ENCODE data around the gene ATP8A2. TPM values are rescaled to one million over a fixed set of nuclear protein-coding genes. Genes with fewer than 3 reads are reported as not detected.
A peak's percentile ranks its signal among the peaks of the same experiment; 100 is the strongest.

ATP8A2 gene
- total RNA-seq, 1 experiment from 2014 or later: 5.2 TPM

GRCh38 chr13:25920277-25920676 lies 548.5 kb downstream of the ATP8A2 start:
- POLR2A ChIA-PET: no interaction called here
- Mint-ChIP-seq H3K36me3 (no peaks in the 10 kb centered on the region), H3K4me3 (no peak overlapping the region), H3K9me3 (peaks cover 7% of the 10 kb centered on the region; the same call in 1 of the 2 replicates), H3K4me1 (peaks cover 36% of the 10 kb centered on the region), H3K27me3 (ENCODE audit: low read depth) (peaks cover 72% of the 10 kb centered on the region), H3K27ac (no peak overlapping the region)
- no peak for TF ChIP-seq GRHL2 (CRISPR knock-in tag; IDR thresholded peaks at IDR 0.05; ENCODE audit: insufficient replicate concordance, severe bottlenecking)
- no peak for TF ChIP-seq TEAD4 (CRISPR knock-in tag; IDR thresholded peaks at IDR 0.05)
- no peak for TF ChIP-seq FOXK1 (CRISPR knock-in tag; IDR thresholded peaks at IDR 0.05)
- no peak for TF ChIP-seq ZNF138 (CRISPR knock-in tag; conservative IDR thresholded peaks at IDR 0.05)
- TF ChIP-seq ESRRA (CRISPR knock-in tag; IDR thresholded peaks at IDR 0.05; ENCODE audit: borderline replicate concordance): no peak
- TF ChIP-seq CBFB (CRISPR knock-in tag; IDR thresholded peaks at IDR 0.05; ENCODE audit: low read depth): no peak
- TF ChIP-seq E2F4 (CRISPR knock-in tag; IDR thresholded peaks at IDR 0.05; ENCODE audit: borderline replicate concordance, low read depth): no peak
- TF ChIP-seq ZNF317 (CRISPR knock-in tag; IDR thresholded peaks at IDR 0.05; ENCODE audit: borderline replicate concordance, low read depth): no peak
- TF ChIP-seq ZNF396 (CRISPR knock-in tag; IDR thresholded peaks at IDR 0.05; ENCODE audit: borderline replicate concordance): no peak
- TF ChIP-seq GABPB1 (CRISPR knock-in tag; IDR thresholded peaks at IDR 0.05): no peak
- ATAC-seq: no peak
- CTCF ChIA-PET: no interaction called here
- DNase-seq (ENCODE audit: low spot score): no peak

- Mint-ChIP-seq H3K4me3 (no peak overlapping the region), H3K4me1 (peaks cover 32% of the 10 kb centered on the region), H3K27ac (no peak overlapping the region), H3K36me3 (no peaks in the 10 kb centered on the region), H3K27me3 (ENCODE audit: low read depth) (peaks cover 66% of the 10 kb centered on the region), H3K9me3 (peaks cover 7% of the 10 kb centered on the region; the same call in 1 of the 2 replicates)
- DNase-seq (ENCODE audit: low spot score): no peak
- ChIA-PET POLR2A (no interaction called here), CTCF (no interaction called here)
- TF ChIP-seq NFE2L1 (CRISPR knock-in tag; IDR thresholded peaks at IDR 0.05) (no peak), TP53 (CRISPR knock-in tag; IDR thresholded peaks at IDR 0.05) (no peak), ZNF512 (CRISPR knock-in tag; IDR thresholded peaks at IDR 0.05; ENCODE audit: borderline replicate concordance) (no peak), NR3C1 (CRISPR knock-in tag; conservative IDR thresholded peaks at IDR 0.05; ENCODE audit: low read depth) (no peak), CDX4 (CRISPR knock-in tag; IDR thresholded peaks at IDR 0.05; ENCODE audit: borderline replicate concordance) (no peak), MLX (CRISPR knock-in tag; IDR thresholded peaks at IDR 0.05) (no peak), RORB (CRISPR knock-in tag; IDR thresholded peaks at IDR 0.05) (no peak), NFYB (CRISPR knock-in tag; conservative IDR thresholded peaks at IDR 0.05; ENCODE audit: low read depth) (no peak)
- no peak for ATAC-seq
These were observed 549.2 kb downstream of the ATP8A2 start for GRCh38 chr13:25920931-25921330.

- DNase-seq (ENCODE audit: low spot score): no peak
- Mint-ChIP-seq H3K27ac (peak overlapping the region; percentile 22; the same call in 1 of the 2 replicates), H3K9me3 (peaks cover 7% of the 10 kb centered on the region; the same call in 1 of the 2 replicates), H3K4me1 (peaks cover 37% of the 10 kb centered on the region), H3K27me3 (ENCODE audit: low read depth) (peaks cover 51% of the 10 kb centered on the region), H3K36me3 (no peaks in the 10 kb centered on the region), H3K4me3 (no peak overlapping the region)
- CTCF ChIA-PET: interaction anchor here (0.6 kb wide), 1 partner anchor 114 kb away, joined by 3 read pairs; no protein-coding TSS in a partner anchor
- no peak; the same call in 1 of the 2 replicates for ATAC-seq
- POLR2A ChIA-PET: no interaction called here
- TF ChIP-seq E2F4 (CRISPR knock-in tag; IDR thresholded peaks at IDR 0.05; ENCODE audit: borderline replicate concordance, low read depth): no peak
- no peak for TF ChIP-seq ZNF396 (CRISPR knock-in tag; IDR thresholded peaks at IDR 0.05; ENCODE audit: borderline replicate concordance)
- TF ChIP-seq ZNF532 (CRISPR knock-in tag; IDR thresholded peaks at IDR 0.05; ENCODE audit: borderline replicate concordance): no peak
These were observed 550.6 kb downstream of the ATP8A2 start for GRCh38 chr13:25922376-25922775.

All from WTC11 (cell line).